ENCODE data around the gene DOK7.
"Not testable (repeated sequence)": the region's sequence is repeated elsewhere in the genome, so short reads cannot be mapped to it uniquely, and the experiment has no call there.

DOK7 gene

DNA sequence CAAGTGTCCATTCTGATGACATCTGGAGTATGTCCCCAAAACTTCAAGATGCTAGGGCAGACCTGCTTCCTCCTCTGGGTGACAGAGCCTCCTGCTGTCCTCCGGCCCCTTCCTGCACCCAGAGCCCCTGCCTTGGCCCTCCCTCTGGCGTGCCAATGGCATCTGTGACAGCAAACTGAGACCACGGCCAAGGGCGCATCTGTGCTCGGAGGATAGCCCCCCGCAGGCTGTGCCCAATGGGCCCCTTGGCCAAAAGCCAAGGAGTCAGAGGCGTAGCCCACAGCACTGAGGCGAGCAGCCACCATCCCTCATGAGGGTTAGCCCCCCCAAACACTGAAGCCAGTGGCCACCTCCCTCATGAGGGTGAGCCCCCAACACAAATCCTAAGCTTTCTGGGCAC lies 61.2 kb downstream of the DOK7 start:
- no peak for DNase-seq

- DNase-seq = no peak
Measured at GRCh38 chr4:3524920-3525319, 61.8 kb downstream of the DOK7 start.

DNA sequence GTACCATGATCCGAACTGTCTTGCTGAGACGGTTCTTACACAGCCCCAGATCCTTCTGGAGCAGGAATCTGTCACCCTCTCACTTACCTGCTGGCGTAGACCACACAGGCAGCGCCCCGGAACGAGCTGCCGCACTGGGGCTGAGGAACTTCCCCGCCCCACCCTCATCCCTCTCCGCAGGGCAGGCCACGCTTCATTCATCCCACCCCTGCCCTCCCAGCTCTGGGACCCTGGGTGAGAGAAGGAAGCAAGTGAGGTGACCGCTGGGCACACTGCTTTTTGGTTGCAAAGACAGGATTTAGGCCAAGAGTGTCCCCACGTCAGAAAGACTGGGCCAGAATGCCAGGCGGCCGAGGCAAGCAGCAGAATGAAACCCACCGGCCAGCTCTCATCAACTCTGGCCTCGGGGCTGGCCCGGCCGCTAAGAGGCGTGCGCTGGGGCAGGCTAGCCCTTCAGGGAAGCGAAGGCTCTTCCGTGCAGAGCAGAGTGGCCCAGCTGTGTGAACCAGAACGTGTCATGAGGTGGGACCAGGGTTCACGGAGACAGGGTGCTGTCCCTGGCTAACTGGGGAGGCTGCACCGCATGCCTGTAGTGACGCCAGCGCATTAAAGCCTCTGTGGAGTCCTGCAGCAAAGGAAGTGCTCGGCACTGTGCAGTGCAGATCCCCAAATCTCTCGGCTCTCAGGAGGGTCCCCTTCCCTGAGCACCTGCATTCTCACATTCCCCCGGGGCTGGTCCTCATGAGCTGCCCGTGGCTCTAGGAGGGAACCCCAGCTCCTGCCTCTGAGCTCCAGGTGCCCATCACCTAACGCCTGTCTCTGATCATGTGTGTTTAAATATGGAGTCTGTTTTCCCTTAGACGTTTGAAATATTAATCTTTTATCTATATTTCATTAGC lies 62.7 kb downstream of the DOK7 start:
- no peak for DNase-seq

- no peak for DNase-seq
Measured at GRCh38 chr4:3526456-3526855, 63.4 kb downstream of the DOK7 start.

- DNase-seq = no peak
Measured at GRCh38 chr4:3527101-3527913, 64.2 kb downstream of the DOK7 start.

DNA sequence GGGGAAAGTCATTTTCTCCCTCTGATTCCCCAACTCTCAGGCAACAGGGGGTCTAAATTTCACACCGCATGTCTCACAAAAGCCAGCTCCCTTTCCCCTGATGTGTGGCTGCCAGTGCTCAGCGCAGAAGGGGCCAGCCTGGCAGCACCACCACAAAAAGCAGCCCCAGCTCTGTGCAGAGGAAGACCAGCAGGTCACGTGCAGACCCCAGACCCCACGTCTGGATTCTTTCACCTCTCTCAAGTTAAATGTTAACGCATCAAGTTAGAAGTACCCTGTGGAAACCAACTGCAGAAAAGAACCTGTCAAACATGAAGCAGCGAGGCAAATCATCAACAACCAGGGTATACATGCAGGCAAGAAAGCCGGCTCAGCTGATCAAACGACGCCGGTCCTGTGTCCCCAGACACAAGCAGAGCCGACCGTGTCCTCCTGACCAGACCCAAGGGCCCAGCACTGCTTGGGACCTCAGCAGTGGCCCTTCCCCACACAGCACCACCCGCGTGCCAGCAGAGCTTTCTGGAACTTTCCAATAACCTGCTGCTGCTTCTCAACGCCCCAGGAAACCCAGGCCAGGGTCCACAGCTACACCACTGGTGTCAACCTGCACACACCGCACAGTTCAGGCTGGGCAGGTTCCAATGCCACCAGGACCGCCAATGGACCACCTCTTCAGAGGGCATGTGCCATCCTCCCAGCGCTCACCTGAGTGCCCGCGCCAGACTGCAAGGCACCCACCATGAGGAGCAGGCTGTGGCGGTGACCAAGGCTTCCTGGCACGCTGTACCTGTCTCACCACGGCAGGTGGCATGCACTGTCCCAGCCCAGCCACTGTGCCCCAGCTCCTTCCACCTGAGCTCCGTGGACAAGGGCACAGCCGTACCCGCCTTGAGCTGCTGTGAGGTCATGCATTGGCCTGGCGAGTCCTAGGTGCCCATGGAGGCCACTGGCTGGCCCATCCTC lies 65.1 kb downstream of the DOK7 start:
- no peak for DNase-seq

DNA sequence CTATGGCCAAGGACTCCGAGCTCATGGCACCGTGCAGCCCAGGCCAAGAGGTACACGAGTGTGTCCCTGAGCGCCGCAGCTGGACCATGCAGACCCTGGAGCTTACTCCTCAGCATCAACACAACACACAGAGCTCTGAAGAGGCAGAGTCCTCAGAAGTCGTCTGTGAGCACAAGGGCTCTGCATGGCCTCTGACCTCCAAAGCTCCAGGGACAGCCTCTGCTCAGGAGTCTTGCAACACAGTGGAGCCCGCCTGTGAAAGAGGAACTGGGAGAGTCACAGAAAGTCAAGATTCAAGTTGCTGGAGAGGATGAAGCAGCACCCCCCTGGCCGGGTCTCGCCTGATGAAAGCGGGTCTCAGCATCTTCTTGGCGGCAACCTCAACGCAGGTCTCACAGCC lies 66.3 kb downstream of the DOK7 start:
- DNase-seq = no peak

GRCh38 chr4:3530051-3530450 lies 66.9 kb downstream of the DOK7 start:
- DNase-seq = no peak

GRCh38 chr4:3530663-3531254 lies 67.7 kb downstream of the DOK7 start:
- DNase-seq = no peak

DNA sequence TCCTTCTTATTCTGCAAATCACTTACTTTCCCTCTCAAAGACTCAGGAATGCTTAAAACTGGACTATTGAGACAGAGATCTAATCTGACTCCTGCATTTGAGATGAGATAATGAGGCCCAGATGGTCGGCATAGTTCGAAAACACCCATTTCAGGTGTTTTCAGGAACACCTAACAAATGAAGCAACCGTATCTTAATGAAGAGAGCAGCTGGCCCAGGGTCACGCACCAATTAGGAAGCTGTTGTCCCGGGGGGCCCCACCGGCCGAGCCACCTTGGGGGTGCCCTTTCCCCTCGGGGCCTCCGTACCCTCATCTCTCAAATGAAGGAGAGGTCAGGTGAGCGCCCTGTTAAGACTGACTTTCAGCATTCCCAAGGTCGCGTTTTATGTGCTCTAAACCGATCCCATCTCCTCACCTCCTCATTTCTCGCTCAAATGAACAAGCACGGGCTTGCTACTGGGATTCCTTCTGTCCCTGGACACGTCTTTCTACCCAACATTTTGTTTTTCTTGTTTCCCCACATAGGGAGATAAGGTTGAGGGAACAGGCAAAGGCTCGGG lies 68.3 kb downstream of the DOK7 start:
- DNase-seq = no peak

DNA sequence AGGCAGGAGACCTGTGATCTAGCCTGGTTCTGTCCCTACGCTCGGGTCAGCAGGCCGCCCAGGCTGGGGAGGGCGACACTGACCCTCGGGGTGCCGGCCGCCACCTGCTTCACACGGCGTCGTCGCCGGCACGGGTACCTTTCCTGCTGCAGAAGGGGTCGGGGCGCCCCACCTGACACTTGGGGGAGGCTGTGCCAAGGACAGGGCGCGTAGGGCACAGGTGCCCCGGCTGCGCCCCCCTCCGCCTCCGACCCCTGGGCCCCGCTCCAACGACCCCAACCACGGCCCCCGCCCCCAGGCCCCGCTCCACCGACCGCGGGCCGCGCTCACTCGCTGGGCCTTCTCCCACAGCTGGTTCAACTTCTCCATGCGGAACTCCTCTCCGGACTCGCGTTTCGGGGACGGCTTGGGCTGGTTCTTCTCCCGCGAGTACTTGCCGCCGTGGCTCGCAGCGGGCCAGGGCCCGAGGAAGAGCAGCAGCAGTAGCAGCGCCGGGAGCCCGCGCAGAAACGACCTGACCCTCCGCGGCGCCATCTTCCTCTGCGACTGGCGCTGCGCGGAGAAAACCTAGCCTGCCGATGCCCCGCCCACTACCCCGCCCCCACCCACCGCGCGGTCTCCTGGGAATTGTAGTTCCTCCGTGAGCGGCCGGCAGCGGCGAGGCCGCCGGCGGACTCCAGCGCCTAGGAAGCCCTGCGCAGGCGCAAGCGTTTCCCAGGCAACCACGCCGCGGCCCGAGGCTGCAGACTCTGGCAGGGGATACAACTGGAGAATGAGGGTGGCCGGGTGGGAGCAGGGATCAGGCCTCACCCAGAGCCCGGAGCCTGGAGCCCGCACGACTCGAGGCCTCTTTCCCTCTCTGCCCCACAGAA lies 69.0 kb downstream of the DOK7 start, which contains the start of gene LRPAP1:
Gene LRPAP1, minus strand, starts transcription at position 544 of the 872 bp plus-strand sequence. Its CDS starts 10 bp downstream, at position 534.
- DNase-seq = peak; percentile 63

- no peak for DNase-seq
Measured at GRCh38 chr4:3532751-3533422, 69.8 kb downstream of the DOK7 start.

DNA sequence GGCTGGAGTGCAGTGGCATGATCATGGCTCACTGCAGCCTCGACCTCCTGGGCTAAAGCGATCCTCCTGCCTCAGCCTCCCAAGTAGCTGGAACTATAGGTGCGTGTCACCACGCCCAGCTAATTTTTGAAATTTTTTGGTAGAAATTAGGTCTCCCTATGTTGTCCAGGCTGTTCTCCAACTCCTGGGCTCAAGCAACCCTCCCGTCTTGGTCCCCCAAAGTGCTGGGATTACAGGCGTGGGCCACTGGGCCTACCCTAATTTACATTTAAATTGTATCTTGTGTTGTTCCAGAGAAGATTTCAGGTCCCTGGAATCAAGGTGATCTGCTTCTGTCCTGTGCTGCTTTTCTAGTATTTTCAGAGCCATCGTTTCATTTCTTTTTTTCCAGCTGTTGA lies 70.3 kb downstream of the DOK7 start:
- no peak for DNase-seq

GRCh38 chr4:3535812-3536211 lies 72.7 kb downstream of the DOK7 start:
- DNase-seq = not testable (repeated sequence)

- DNase-seq = not testable (repeated sequence)
Measured at GRCh38 chr4:3538906-3539305, 75.8 kb downstream of the DOK7 start.

DNA sequence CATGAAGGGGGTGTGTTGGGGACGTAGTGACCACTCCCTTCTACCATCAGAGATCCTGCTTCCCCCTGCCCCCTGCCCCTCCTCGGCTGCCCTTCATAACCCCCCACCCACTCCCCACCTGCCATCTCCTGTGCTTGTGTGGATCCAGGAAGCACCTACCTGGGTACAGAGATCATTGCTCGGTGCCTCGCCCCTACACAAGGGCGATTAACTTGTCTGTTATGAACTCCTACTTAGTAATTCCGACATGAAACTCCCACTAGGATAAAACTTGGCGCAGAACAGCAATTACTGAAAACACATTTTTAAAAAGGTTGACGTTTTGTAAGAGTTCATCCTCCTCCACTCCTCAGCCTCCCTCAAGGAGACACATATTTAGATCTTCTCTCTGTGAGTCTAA lies 80.3 kb downstream of the DOK7 start:
- DNase-seq = not testable (repeated sequence)
